HG03135 (cell line): Measurements from ENCODE around the gene STAMBP.
"Not testable (repeated sequence)": the region's sequence is repeated elsewhere in the genome, so short reads cannot be mapped to it uniquely, and the experiment has no call there.

Experiments used
- ATAC-seq: cut with Tn5 transposase; IDR thresholded peaks from one replicate; pipeline ENCODE4 v1.9.1; 2021; ENCODE audit warnings: mild to moderate bottlenecking, moderate library complexity; ENCODE audit not compliant: unreplicated experiment

The STAMBP gene

GRCh38 chr2:73836141-73836943, 7.6 kb downstream of the STAMBP start:
- ATAC-seq: no peak

DNA sequence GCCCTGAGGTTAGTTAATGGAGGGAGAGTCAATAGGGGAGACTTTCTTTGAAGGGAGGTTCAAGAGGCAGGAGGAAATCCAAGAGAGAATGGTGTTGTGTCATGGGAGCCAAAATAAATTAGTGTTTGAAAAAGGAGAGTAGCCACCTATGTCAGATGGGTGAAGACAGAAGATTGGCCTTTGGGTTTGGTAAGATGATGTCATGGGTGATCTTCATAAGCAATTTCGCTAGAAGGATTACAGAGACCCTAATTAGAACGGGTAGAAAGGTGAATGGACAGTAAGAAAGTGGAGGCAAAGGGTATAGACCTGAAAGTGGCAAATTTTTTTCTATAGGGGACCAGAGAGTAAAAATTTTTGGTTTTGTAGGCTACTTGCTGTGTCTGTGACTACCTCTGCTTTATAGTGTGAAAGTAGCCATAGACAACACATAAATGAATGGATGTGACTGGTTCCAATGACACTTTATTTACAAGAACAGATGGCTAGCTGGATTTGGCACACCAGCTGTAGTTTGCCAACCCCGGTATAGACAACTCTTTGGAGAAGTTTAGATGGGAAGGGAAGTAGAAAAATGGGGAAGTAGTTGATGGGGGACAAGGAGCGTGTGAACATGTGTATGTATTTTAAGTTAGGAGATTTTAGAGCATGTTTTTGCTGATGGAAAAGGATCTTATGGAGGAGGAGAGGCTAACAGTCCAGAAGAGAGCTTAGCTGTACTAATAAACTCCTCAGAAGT, 9.3 kb downstream of the STAMBP start:
- no peak for ATAC-seq

DNA sequence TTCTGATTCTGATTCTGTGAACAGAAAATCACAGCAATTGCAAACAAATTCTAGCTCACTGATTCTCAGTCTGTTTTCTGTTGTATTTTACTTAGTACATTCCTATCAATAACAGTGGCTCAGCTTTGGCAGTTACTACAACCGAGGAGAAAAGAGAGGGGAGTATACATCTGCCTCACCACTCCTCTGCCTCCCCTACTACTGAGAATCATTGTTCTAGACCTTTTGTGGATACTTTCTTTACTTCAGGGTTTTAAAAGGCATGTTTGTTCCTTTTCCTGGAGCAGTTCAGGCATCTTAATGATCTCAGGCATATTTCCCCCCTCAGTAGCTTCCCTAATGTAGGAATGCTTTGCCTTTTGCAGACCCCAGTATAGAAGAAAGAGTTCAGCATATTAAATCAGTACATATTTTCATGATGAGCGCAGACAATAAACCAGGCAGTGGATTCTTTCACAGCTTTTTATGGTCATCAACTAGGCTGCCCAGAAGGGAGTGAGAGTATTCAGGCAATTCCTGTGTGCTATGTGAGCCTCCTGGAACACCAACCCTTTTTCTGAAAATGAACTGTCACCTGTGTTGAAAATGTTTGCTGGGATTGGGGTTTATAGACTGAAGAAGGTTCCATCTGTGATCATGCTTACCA, 10.3 kb downstream of the STAMBP start:
- ATAC-seq: no peak

DNA sequence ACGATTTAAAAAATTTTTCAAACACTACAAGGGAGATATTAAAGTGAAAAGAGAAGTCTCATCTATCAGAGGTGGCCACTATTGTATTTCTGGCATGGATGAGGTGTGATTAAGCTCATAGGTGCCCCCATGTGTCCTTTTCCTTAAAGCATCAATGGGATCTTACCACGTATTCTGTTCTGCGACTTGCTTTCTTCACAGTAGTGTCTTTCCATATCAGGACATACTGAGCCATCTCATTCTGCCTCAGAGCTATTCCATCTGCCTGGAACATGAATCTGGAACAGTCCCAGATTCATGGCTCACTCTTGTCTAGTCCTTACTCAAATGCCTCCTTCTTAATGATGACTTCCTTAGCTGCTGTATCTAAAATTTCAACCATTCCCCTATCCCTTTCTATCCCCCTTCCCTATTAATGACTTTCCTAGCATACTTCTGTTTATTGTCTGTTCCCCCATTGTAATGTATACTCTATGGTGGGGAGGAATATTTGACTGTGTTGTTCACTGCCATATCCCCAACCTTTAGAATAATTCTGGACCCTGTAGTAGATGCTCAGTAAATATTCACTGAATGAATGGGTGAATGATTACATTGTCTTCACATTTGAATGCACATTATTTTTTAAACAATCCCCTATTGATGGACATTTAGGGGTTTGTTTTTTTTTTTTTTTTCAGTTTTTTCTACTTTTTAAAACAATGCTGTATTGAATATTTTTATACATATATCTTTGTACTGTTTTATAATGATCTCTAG, 11.1 kb downstream of the STAMBP start:
- no peak for ATAC-seq

GRCh38 chr2:73841912-73842738, 13.4 kb downstream of the STAMBP start:
- ATAC-seq: no peak

GRCh38 chr2:73842739-73843019, 13.9 kb downstream of the STAMBP start:
- ATAC-seq: no peak

GRCh38 chr2:73844087-73844486, 15.3 kb downstream of the STAMBP start:
- ATAC-seq: no peak

DNA sequence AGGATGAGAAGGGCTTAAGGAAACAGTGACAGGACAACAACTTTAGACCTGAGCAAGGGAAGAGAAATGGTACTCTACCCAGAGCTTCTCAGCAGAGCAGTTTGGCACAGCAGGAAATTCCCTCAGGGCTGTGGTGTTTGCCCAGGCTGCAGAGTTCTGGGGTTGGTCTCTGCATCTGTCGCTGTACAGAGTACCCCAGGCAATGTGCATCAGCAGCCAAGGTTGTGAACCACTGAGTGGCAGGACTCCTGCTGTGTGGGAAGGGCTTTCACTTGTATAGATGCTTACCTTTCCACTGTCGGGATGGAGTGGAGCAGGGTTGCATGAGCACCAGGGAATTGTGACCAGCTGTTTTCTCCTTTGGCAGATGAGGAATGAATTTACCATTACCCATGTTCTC, 21.2 kb downstream of the STAMBP start:
- no peak for ATAC-seq

DNA sequence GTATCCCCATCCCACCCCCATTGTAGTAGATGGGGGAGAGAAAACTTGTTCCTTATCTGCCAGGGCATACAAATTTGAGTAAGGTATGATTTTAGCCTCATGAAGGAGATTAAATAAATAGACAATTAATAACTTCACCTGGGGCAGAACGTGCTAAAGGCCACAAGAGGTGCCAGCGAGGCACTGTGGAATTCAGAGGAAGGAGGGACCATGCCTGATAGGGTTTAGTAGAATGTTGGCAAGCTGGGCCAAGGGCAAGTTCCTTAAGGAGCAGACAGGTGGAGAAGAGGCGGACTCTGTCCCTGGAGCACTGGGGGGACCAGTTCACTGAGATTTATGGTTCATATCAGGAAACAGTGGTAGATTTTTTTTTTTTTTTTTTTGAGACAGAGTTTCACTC, 22.5 kb downstream of the STAMBP start:
- ATAC-seq: no peak

GRCh38 chr2:73852020-73852419, 23.3 kb downstream of the STAMBP start:
- ATAC-seq: no peak

DNA sequence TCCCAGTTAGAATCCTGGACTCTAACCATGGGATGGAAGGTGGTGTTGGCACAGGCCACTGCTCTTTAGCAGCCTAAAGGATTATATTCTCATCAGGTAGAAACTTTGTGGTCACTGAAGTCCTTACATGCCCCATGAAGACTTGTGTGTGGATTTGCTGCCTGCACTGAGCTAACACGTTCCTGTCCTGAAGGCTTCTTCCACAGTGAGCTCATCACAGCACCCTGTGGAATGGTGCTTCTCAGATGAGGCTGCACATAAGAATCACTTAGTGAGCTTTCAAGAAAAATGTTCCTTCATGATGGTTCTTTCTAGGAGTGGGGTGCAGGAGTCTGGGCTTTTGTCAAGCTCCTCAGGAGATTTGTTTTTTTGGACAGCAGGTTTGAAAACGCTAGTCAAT, 26.8 kb downstream of the STAMBP start:
- no peak for ATAC-seq

- no peak for ATAC-seq
These were observed 27.5 kb downstream of the STAMBP start for GRCh38 chr2:73856214-73856613.

GRCh38 chr2:73859721-73860586, 31.2 kb downstream of the STAMBP start:
- ATAC-seq: no peak

DNA sequence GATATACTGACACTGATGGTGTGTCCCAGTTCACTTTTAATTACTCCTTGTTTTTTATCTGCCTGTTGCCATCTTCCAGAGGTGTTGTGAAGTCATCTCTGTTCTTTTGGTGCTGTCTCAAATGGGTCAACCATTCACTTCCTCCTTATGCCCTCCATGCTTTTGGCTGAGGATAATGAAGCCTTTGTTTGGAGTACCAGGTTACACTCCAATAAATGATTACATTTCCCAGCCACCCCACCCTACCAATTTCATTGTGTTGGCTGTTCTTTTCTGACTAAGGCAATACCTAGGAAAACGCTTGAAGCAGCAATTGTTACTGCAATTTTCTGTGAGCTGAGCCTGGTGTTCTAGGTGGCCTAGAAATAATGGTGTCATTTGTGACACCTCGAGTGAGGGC, 34.2 kb downstream of the STAMBP start:
- ATAC-seq: no peak

DNA sequence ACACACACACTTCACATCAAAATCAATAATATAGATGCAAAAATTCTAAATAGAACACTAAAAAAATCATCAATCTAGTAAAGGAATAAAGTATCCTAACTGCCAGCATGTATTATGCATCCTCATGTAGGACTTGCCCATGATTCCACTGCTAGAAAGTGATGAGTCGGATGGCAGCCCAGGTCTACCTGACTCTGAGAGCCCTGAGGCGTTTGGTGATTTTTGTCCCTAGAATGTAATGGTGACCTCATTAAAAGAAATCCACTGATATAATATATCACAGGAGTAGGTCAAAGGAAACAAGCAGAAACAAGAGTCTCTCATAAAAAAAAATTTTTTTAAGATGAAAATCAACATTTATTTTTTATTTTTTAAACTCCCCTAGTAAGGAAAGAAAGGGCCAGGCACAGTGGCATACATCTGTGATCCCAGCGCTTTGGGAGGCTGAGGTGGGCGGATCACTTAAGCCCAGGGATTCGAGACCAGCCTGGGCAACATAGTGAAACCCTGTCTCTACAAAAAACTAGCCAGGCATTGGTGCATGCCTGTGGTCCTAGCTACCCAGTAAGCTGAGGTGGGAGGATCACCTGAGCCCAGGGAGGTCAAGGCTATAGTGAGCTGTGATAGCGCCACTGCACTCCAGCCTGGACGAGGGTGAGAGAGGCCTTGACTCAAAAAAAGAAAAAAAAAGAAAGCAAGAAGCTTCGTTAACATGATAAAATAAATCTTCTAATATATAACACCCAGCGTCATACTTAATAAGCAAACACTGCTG, 39.6 kb downstream of the STAMBP start:
- no peak for ATAC-seq

DNA sequence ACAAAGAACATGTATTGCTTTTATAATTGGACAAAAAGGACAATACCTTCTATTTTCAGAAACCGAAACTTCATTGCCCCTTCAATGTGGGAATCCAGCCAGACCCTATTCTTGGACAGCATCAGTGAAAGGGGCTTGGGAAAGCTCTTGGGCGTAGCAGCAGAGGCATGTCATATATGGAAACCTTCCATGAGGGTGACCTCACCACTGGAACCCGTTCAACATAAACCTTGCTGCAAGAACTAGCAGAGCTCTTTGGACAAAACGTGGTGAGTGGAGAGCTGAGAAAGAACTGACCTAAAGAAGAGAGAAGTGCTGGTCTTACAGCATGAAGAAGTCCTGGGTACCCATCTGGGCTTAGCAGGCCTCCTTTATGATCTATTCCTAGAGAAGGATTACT, 41.3 kb downstream of the STAMBP start:
- no peak for ATAC-seq

DNA sequence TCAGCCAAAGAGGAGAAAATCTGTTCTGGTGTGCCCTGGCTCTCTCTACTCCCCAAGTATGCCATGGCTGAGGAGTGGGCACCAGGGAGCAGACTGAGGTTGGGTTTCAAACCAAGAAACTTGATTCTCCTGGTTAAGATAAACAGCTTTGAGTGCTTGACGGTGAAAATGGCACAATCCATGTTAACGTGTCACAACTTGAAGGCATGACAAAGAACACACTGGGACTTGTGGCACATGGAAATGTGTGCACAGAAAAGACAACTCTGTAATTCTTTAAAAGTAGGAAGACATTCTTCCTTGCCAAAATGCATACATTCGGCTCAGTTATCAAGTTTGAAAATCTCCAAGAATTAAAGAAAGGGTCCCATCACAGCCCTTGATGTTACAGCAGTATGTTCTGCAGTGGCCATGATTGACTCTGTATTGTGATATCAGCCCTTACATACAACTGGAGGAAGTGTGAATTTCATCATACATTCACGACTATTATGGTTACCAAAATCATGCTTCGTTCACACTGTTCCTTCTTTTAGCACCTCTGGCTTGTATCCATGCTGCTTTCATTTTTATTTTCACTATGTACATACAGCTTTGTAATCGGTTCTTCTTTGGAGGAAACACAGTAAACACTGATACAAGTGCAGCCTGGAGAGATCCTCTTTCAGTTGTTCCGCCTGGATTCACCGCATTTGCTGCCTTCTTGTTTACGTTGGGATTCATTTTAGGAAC, 48.5 kb downstream of the STAMBP start:
- no peak for ATAC-seq

- not testable (repeated sequence) for ATAC-seq
These were observed 49.2 kb downstream of the STAMBP start for GRCh38 chr2:73877984-73878383.
